RWPE1 (cell line): ENCODE measurements around the gene FNDC3B.
A peak's percentile ranks its signal among the peaks of the same experiment; 100 is the strongest.

Source experiments
- CTCF ChIA-PET: fragments of 350-600 bp; sonication (Branson Sonifier 250); formaldehyde crosslinking; extraction: SDS; loops from one replicate; lab custom pipeline; 2021; lab: Yijun Ruan, JAX
- POLR2A ChIA-PET: fragments of 400-600 bp; formaldehyde crosslinking; extraction: SDS; loops from one replicate; lab custom pipeline; 2020; ENCODE audit warnings: antibody characterized with exemption; ENCODE audit not compliant: low non-redundant PET; lab: Yijun Ruan, JAX
- DNase-seq: peaks from one replicate; pipeline ENCODE4 v3.0.0; 2012; ENCODE audit warnings: low spot score
- H3K27ac ChIP-seq: fragments of 450-650 bp; 2 replicates; pipeline ENCODE4 v1.5.1; 2017
- TF ChIP-seq, protein P1 (sequence below): fragments of 450-650 bp; conservative IDR thresholded peaks from 2 replicates; pipeline ENCODE4 v1.5.1; 2017; ENCODE audit warnings: low read depth, mild to moderate bottlenecking

FNDC3B gene

DNA sequence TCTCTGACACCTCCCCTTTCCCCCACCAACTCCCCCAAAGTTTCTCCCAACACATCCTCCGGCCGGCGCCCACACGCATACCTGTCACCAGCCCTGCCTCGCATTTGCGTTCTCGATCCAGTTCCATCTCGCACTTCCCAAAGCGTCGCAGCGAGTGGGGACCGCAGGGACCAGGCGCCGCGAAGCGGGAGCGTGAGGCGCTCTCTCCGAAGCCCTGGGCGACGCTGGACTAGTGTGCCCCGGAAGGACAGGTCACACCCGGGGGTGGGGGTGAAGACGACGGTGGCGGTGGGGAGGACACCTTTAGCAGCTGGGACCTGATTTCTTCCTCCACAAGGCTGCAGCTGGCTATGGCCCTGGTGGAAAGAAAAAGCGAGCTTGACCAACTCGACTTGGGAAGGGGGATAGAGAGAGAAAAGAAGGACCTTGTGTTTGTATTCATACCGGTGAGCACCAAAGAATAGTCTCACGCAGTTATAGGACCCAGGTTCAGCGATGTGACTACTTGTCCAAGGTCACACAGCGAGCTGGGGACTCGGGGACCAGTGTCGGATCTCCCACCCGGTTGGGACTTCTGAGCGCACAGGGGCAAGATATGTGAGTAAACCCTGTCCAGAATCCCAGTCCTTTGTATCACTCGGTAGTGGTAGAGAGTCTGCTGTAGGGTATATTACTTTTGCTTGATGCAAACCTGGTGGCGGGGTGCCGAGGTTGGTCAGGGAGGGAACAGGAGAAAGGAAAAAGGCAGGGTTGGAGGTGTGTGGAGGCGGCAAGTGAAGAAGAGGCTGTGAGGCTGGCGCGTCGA is 409.5 kb downstream of the FNDC3B start:
- ChIA-PET POLR2A (no interaction called here), CTCF (interaction anchor here (0.8 kb wide), 1 partner anchor 165 kb away, joined by 4 read pairs; no protein-coding TSS in a partner anchor)
- TF ChIP-seq, protein P1, sequence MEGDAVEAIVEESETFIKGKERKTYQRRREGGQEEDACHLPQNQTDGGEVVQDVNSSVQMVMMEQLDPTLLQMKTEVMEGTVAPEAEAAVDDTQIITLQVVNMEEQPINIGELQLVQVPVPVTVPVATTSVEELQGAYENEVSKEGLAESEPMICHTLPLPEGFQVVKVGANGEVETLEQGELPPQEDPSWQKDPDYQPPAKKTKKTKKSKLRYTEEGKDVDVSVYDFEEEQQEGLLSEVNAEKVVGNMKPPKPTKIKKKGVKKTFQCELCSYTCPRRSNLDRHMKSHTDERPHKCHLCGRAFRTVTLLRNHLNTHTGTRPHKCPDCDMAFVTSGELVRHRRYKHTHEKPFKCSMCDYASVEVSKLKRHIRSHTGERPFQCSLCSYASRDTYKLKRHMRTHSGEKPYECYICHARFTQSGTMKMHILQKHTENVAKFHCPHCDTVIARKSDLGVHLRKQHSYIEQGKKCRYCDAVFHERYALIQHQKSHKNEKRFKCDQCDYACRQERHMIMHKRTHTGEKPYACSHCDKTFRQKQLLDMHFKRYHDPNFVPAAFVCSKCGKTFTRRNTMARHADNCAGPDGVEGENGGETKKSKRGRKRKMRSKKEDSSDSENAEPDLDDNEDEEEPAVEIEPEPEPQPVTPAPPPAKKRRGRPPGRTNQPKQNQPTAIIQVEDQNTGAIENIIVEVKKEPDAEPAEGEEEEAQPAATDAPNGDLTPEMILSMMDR, result no peak
- H3K27ac ChIP-seq, result no peak overlapping the region
- DNase-seq, result no peak

DNA sequence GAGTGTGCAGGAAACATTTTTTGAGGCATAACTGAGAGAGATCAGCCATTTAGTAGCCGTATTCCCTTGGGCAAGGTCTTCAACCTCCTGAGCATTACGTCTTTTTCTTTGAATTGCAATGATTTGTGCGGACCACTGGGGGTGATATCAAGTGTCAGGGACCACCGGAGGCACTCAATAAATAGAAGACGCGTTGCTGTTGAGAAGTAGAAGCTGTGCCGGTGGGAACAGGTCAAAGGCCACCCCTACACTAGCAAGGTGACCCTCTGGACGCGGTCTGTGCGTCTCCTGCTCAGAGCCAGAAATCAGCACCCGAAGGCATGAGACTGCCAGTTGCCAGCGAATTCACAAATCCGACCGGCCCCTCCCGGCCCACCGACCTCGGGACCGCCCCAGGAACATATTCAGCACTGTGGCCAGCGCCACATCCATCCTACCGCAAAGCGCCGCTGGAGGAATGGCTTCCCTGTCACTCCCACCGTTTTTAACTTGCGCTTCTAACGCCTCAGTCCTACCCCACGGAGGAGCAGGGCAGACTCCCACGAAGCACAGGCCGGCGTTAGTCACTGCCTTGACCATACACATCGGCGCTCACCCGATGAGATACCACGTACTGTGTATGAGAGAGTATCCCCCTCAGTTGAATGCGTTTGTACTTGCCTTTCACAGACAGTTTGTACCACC is 410.2 kb downstream of the FNDC3B start:
- TF ChIP-seq, protein P1, result no peak
- CTCF ChIA-PET, result no interaction called here
- peak; percentile 41 for DNase-seq
- H3K27ac ChIP-seq, result no peak overlapping the region
- POLR2A ChIA-PET, result no interaction called here
